OCI-LY7 (cell line): Measurements from ENCODE around the gene FGF2.

Source experiments
- EZH2phosphoT487 ChIP-seq: fragments of 200-600 bp; sonication (generic); IDR thresholded peaks from 2 replicates; pipeline ENCODE4 v1.6.1; 2018; ENCODE audit warnings: low read depth, borderline replicate concordance, mild to moderate bottlenecking, mixed run types, antibody characterized with exemption, low read length, moderate library complexity, mixed read lengths
- TF ChIP-seq, protein P1 (sequence below): fragments of 200-600 bp; sonication (generic); conservative IDR thresholded peaks from 2 replicates; pipeline ENCODE4 v1.5.1; 2014; ENCODE audit warnings: mild to moderate bottlenecking, antibody characterized with exemption, low read length, moderate library complexity, mixed read lengths

DNA sequence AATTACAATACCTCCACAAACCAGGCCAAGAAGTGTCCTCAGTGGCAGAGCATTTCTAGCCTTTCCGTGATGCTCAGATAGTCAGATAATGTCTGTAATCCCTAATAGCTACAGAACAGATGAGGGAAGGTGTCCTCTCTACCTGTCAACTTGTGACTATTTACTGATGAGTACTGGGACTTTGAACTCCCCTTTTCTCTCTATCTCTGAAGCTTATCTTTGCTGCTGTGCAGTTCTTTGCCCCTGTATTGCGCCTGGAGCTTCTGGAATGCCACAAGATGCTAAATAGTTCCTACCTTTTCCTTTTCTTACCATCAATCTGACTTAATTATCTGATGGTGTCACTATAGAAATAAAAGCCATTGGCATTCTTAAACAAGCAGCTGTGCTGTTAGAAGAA lies 30.5 kb downstream of the FGF2 start:
- TF ChIP-seq, protein P1, sequence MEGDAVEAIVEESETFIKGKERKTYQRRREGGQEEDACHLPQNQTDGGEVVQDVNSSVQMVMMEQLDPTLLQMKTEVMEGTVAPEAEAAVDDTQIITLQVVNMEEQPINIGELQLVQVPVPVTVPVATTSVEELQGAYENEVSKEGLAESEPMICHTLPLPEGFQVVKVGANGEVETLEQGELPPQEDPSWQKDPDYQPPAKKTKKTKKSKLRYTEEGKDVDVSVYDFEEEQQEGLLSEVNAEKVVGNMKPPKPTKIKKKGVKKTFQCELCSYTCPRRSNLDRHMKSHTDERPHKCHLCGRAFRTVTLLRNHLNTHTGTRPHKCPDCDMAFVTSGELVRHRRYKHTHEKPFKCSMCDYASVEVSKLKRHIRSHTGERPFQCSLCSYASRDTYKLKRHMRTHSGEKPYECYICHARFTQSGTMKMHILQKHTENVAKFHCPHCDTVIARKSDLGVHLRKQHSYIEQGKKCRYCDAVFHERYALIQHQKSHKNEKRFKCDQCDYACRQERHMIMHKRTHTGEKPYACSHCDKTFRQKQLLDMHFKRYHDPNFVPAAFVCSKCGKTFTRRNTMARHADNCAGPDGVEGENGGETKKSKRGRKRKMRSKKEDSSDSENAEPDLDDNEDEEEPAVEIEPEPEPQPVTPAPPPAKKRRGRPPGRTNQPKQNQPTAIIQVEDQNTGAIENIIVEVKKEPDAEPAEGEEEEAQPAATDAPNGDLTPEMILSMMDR = no peak
- TF ChIP-seq EZH2phosphoT487 = no peak
